Activated naive CD8-positive, alpha-beta T cell treated with anti-CD3 and anti-CD28 coated beads for 36 hours (primary cell): ENCODE measurements around the gene KCNK13. TPM values are rescaled to one million over a fixed set of nuclear protein-coding genes. Genes with fewer than 3 reads are reported as not detected.

Experiments
- DNase-seq: peaks from one replicate; pipeline ENCODE4 v3.0.0; 2021
- H3K27ac Mint-ChIP-seq: one replicate; pipeline ENCODE4 v1.8.0; 2022; ENCODE audit warnings: mild to moderate bottlenecking, moderate library complexity, mixed read lengths
- H3K27me3 Mint-ChIP-seq: one replicate; pipeline ENCODE4 v1.8.0; 2022; ENCODE audit warnings: mild to moderate bottlenecking, mixed read lengths
- H3K36me3 Mint-ChIP-seq: one replicate; pipeline ENCODE4 v1.8.0; 2021; ENCODE audit warnings: mild to moderate bottlenecking, mixed read lengths
- H3K4me1 Mint-ChIP-seq: one replicate; pipeline ENCODE4 v1.8.0; 2021; ENCODE audit warnings: mixed read lengths
- H3K4me3 Mint-ChIP-seq: one replicate; pipeline ENCODE4 v1.8.0; 2022; ENCODE audit warnings: mild to moderate bottlenecking, moderate library complexity, mixed read lengths
- H3K9me3 Mint-ChIP-seq: one replicate; pipeline ENCODE4 v1.8.0; 2022; ENCODE audit warnings: mixed read lengths
- total RNA-seq, 2 experiments: library from RNA; stranded (reverse); gene quantifications; one replicate each; pipeline ENCODE4 v1.2.3, GENCODE V29; 2021

KCNK13 gene
- total RNA-seq, 2 experiments from 2014 or later: not detected

DNA sequence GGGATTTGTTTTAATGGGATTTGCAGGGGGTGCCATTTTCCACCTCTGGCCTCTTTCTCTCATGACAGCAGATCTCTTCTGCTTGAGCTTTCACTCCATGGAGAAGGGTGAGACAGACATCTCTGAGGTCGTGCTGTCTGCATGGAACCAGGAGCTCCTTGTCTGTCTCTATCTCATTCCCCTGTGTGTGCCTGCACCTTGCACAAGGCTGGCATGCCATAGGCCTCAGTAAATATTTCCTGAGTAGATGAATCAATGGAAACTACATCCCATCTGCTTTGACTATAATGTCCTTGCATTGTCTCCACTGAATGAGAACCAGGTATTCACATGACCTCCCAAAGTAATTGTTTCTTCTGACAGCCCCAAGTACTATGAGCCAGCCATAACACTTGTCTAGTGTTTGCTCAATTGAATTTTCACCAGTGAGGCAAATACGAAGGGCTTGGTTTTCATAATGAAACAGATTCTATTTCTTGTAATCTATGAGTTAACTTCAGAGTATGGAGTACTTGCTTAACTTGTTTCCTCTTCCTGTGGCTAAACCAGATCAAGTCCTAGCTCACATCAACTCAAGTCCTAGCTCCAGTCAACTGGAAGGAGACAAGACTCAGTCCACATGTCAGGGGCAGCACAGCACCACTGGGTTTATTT is 32.3 kb downstream of the KCNK13 start:
- Mint-ChIP-seq H3K4me1 (peaks cover 4% of the 10 kb centered on the region), H3K36me3 (no peaks in the 10 kb centered on the region), H3K4me3 (no peak overlapping the region), H3K27ac (no peak overlapping the region), H3K9me3 (peaks cover 2% of the 10 kb centered on the region), H3K27me3 (peaks cover 30% of the 10 kb centered on the region)
- DNase-seq: no peak

DNA sequence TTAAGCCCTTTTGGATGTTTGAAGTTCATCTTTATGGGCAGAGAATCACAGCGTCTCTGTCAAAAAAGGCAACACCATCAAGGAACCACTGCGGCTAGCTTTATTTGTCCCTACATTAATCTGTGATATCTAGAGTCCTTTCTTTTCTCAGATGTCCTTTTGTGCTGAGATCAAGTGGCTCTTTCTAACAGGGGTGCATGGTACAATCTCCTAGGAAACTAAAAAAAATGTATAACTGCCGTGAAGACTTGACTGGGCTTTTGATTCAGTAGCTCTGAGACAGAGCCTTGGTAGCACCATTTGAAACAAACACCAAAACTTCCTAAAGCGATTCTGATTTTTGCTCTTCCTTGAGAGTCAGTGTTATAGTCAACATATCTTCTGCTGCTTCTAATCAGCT is 33.3 kb downstream of the KCNK13 start:
- H3K4me1 Mint-ChIP-seq: peaks cover 4% of the 10 kb centered on the region
- H3K36me3 Mint-ChIP-seq: no peaks in the 10 kb centered on the region
- no peak overlapping the region for H3K4me3 Mint-ChIP-seq
- DNase-seq: no peak
- peaks cover 2% of the 10 kb centered on the region for H3K9me3 Mint-ChIP-seq
- H3K27ac Mint-ChIP-seq: no peak overlapping the region
- peaks cover 28% of the 10 kb centered on the region for H3K27me3 Mint-ChIP-seq

DNA sequence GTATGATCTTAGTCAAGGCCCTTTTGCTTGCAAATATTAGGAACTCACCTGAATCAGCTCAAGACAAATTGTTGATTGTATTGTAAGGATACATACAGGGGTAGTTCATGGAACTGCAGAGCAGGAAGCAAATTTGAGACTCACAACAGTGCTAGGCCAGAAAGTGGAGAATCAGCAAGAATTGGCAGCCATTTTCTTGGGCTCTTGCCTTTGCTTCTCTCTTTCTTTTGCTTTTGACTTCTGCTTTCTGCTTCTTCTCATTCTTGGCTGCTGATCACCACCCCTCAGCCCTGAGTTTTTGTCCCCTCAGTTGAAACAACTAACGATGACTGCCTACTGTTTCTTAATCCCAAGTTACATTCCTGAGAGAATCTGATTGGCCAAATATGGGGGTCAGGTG is 34.8 kb downstream of the KCNK13 start:
- no peaks in the 10 kb centered on the region for H3K36me3 Mint-ChIP-seq
- no peak for DNase-seq
- H3K27ac Mint-ChIP-seq: no peak overlapping the region
- H3K4me1 Mint-ChIP-seq: peaks cover 4% of the 10 kb centered on the region
- no peak overlapping the region for H3K4me3 Mint-ChIP-seq
- no peaks in the 10 kb centered on the region for H3K9me3 Mint-ChIP-seq
- H3K27me3 Mint-ChIP-seq: peaks cover 23% of the 10 kb centered on the region

DNA sequence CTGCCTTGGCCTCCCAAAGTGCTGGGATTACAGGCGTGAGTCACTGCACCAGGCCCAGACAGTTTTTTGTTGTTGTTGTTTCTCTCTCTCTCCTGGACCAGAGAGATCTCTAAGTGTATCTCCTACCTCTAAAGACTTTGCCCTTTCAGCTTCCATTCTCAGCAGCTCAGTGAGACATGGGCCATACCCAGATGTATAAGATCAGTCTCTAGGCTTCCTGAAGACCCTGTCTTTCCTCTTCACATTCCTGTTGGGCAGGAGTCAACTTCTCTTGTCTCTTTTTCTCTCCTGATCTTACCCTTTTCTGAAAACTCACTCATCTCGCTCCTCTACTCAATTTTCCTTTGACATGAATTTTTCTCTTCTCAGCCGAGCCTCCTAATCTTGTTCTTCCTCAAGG is 42.0 kb downstream of the KCNK13 start:
- H3K4me3 Mint-ChIP-seq: no peak overlapping the region

DNA sequence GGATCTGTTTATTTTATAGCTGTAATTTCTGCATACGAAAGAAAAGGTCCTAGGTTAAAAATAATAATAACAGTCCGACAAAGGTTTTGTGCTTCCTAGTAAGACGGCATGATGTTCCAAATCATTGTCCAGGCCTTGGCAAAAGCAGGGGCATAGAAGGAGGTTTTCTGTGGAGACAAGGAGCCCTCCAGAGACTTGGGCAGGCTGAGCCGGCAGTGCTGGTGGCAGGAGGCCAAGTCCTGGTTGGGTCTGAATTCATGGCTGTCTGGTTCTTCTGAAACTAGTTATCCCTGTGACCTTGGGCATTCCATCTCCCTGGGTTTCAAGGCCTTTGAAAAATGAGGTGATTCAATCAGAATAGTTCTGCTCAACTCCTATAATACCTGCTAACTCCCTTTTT is 44.0 kb downstream of the KCNK13 start:
- no peaks in the 10 kb centered on the region for H3K9me3 Mint-ChIP-seq
- no peak overlapping the region for H3K27ac Mint-ChIP-seq
- no peak overlapping the region for H3K4me3 Mint-ChIP-seq
- H3K4me1 Mint-ChIP-seq: no peaks in the 10 kb centered on the region
- no peak for DNase-seq
- H3K27me3 Mint-ChIP-seq: peaks cover 12% of the 10 kb centered on the region
- H3K36me3 Mint-ChIP-seq: no peaks in the 10 kb centered on the region

More for the DNA sequence above, 42.0 kb downstream of the KCNK13 start:
- DNase-seq: no peak
- no peaks in the 10 kb centered on the region for H3K9me3 Mint-ChIP-seq
- no peaks in the 10 kb centered on the region for H3K36me3 Mint-ChIP-seq
- no peak overlapping the region for H3K27ac Mint-ChIP-seq
- H3K4me1 Mint-ChIP-seq: no peaks in the 10 kb centered on the region
- H3K27me3 Mint-ChIP-seq: peaks cover 4% of the 10 kb centered on the region

DNA sequence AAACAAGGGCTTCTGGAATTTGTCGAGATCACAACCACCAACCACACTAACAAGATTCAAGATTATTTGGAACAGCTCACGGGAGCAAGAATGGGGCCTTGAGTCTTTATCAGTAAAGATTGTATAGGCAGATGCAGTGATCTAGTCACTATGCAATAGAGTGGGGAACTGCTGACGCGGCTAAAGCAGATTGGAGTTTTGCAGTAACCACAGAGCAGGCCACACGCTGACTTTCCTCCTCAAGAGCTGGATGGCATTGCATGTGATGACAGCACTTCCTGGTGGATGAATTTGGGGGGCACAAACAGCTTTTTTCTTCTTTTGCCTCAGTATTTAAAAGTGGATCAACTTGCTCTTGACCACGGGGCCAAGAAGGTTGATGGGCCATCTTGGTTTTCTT is 46.0 kb downstream of the KCNK13 start:
- H3K4me3 Mint-ChIP-seq: no peak overlapping the region
- H3K36me3 Mint-ChIP-seq: no peaks in the 10 kb centered on the region
- no peaks in the 10 kb centered on the region for H3K4me1 Mint-ChIP-seq
- H3K27ac Mint-ChIP-seq: no peak overlapping the region
- H3K27me3 Mint-ChIP-seq: peaks cover 26% of the 10 kb centered on the region
- DNase-seq: no peak
- H3K9me3 Mint-ChIP-seq: no peaks in the 10 kb centered on the region

DNA sequence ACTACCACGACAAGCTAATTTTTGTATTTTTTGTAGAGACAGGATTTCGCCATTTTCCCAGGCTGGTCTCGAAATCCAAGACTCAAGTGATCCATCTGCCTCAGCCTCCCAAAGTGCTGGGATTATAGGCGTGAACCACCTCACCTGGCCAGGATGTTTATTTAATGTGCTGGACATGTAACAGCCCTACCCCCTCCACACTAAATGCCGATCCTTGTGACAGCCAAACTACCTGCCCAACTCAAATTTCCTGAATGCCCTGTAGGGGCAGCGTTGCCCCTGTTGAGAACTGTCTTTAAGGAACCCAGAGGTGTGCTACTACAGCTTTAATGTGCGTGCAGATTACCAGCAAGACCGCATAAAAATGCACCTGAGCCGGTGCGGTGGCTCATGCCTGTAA is 48.1 kb downstream of the KCNK13 start:
- Mint-ChIP-seq H3K27ac (no peak overlapping the region), H3K4me1 (no peaks in the 10 kb centered on the region), H3K4me3 (no peak overlapping the region), H3K9me3 (no peaks in the 10 kb centered on the region), H3K27me3 (peaks cover 36% of the 10 kb centered on the region), H3K36me3 (no peaks in the 10 kb centered on the region)
- DNase-seq: no peak

DNA sequence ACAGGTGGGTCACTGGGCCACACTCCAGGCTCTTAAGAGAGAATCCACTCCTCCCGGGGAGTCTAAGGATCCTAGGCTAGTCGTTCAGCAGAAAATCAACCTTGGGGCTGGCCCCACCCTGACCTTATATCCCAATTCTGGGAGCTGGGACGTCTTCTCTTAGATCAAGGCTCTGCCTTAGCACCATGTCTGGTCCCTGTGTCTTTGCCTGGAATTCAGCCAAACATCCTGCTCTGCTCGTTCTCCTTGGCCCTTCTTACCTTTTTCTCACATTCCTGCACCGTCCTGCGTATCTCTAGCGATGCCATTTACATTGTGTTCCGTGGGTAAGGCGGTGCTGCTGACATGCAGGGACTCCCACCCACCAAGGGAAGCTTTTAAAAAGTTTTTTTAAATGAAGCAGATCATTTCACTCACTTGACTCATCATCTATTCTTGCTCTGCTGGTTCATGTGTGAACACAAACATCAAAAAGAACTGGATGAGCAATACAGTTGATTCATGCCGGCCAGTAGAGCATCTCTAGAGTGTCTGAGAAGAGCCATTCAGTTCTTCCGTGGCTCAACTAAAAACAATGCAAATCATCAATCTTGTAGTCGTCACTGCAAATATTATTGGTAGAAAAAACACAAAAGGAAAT is 50.2 kb downstream of the KCNK13 start:
- Mint-ChIP-seq H3K4me3 (no peak overlapping the region), H3K9me3 (no peaks in the 10 kb centered on the region), H3K36me3 (no peaks in the 10 kb centered on the region), H3K27ac (no peak overlapping the region), H3K4me1 (no peaks in the 10 kb centered on the region), H3K27me3 (peaks cover 33% of the 10 kb centered on the region)
- DNase-seq: no peak

DNA sequence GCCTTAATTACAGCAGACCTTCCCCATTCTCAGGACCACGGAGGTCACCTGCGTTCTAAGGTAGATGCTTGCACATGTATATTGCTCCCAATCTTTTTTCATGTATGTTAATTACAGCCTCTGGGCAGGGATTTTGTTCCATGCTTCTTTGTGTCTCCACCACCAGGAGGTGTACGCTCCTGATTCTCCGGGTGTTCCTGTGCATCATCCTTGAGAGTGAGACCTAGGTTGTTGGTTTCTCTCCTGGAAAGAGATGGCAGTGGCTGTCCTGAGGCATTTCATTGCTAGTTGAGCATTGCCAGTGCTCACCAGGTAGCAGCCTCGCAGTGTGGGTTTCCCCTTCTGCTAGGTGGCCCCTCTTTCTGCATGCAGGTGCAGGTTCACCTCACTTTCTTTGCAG is 52.8 kb downstream of the KCNK13 start:
- no peak for DNase-seq
- no peak overlapping the region for H3K27ac Mint-ChIP-seq
- no peaks in the 10 kb centered on the region for H3K36me3 Mint-ChIP-seq
- no peaks in the 10 kb centered on the region for H3K4me1 Mint-ChIP-seq
- peaks cover 33% of the 10 kb centered on the region for H3K27me3 Mint-ChIP-seq
- no peaks in the 10 kb centered on the region for H3K9me3 Mint-ChIP-seq
- no peak overlapping the region for H3K4me3 Mint-ChIP-seq

DNA sequence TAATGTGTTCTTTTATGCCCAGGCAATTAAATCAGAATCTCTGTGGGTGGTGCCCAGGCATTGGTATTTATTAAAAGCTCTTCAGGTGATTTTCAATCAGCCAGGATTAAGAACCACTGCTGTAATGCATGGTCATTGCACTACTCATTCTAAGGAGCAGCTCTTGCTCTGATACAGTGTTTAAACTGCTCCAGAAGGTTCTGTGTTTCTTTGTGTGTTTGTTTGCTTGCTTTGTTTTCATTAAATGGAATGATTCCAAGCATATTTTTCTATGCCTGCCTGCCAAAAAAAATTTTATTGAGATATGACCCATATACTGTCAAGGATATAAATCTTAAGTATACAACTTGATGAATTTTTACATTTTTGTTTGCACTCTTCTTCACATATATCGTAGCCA is 54.0 kb downstream of the KCNK13 start:
- Mint-ChIP-seq H3K4me1 (no peaks in the 10 kb centered on the region), H3K9me3 (peaks cover 2% of the 10 kb centered on the region), H3K36me3 (no peaks in the 10 kb centered on the region), H3K27me3 (peaks cover 24% of the 10 kb centered on the region), H3K27ac (no peak overlapping the region), H3K4me3 (no peak overlapping the region)
- no peak for DNase-seq

DNA sequence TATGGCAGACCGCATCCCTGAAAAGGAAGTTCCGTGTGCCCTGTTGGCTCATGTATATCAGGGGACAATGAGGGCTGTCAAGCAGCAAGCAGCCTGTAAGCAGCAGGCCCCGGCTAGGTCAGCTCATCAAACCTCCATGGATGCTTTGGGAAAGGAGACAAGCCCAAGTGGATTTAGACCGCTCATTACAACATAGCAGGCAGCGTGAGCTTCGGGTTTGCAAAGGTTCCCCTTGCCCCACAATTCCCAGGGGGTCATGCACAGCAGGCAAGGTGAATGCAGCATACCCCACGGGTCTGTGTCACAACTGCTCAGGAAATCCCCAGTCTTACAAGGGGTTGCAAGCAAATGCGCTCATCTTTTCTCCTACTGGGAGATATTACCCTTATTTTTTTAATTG is 54.6 kb downstream of the KCNK13 start:
- H3K4me3 Mint-ChIP-seq: no peak overlapping the region
- no peak for DNase-seq
- no peak overlapping the region for H3K27ac Mint-ChIP-seq
- H3K4me1 Mint-ChIP-seq: no peaks in the 10 kb centered on the region
- peaks cover 2% of the 10 kb centered on the region for H3K9me3 Mint-ChIP-seq
- peaks cover 21% of the 10 kb centered on the region for H3K27me3 Mint-ChIP-seq
- H3K36me3 Mint-ChIP-seq: no peaks in the 10 kb centered on the region

DNA sequence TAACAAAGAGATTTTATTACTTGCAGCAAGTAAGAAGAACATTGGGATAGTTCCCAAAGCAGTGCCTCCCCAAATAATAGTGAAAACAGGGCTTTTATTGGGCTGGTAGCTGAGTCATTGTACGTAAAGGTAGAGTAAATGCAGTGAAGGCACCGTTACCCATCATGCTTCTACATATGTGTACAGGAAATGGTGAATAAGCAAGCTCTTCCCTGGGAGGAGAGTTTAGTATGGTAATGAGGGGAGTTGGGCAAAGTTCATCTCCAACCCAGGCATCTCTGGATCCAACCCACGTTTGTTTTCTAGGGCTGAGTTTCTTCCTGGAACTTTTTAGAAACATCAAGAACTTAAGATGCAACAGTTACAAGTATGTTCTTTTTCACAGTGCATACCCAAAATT is 56.2 kb downstream of the KCNK13 start:
- Mint-ChIP-seq H3K27me3 (peaks cover 10% of the 10 kb centered on the region), H3K9me3 (peaks cover 2% of the 10 kb centered on the region), H3K27ac (no peak overlapping the region), H3K4me1 (no peaks in the 10 kb centered on the region), H3K4me3 (no peak overlapping the region), H3K36me3 (no peaks in the 10 kb centered on the region)
- DNase-seq: no peak

DNA sequence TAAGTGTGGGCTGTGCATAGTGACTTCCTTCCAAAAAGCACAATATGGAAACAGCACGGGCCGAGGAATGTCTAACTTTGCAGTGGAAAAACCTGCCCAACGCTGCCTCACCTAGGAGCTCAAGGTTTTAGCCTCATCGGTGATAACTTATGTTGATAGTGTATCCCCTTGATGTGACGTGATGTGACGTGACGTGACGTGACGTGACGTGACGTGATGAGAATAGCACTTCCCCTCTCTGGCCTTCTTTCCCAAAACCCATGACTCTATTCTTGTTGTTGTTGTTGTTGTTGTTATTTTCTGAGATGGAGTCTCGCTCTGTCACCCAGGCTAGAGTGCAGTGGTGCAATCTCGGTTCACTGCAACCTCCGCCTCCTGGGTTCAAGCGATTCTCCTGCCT is 64.5 kb downstream of the KCNK13 start:
- H3K27ac Mint-ChIP-seq: no peak overlapping the region
- H3K9me3 Mint-ChIP-seq: no peaks in the 10 kb centered on the region
- no peak for DNase-seq
- H3K27me3 Mint-ChIP-seq: peaks cover 14% of the 10 kb centered on the region
- H3K4me3 Mint-ChIP-seq: no peak overlapping the region
- no peaks in the 10 kb centered on the region for H3K4me1 Mint-ChIP-seq
- H3K36me3 Mint-ChIP-seq: no peaks in the 10 kb centered on the region

DNA sequence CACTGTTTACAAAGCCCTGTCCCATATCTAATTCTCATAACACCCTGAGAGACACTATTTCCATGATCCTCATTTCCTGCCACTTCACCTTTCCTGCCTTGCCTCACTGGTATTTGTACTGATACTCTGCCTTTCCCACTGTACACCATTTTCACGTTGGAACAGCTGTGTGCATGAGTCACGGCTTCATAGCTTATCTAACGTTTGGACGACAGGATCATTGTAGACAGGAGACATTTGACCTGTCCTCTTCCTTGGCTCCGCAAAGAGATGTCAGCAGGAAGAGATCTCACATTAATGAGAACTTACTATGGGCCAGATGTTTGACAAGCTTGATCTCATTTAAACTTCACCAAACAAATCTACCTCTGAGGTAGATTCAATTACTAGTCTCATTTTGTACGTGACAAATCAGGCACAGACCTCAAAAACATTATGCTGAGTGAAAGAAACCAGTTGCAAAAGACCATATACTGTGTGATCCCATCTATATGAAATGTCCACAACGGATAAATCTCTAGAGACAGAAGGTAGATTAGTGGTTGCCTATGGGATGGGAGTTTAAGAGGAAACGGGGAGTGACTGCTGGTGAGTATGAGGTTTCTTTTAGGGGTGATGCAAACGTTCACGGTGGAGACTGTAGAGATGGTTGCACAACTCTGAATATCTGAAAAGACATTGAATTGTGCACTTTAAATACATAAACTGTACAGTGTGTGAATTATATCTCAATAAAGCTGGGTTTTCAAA is 71.2 kb downstream of the KCNK13 start:
- DNase-seq: no peak

DNA sequence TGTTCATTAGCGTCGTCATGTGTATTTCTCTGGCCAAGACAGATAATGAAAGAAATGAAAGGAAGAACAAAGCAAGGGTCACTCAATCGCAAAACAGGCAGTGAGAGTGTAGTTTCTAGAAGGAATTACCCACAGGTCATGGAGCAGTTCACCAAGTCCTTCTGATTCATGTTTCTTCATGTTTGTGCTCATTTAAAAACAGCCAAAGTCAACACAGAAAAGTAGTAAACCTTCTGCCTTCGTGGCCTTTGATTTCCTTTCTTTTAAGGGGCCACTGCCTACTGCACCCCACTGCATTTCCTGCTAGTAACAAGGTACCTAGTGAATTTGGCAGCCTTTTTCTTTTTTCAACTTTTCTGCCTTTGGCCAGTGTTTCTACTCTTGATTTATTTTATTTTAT is 75.1 kb downstream of the KCNK13 start:
- H3K4me1 Mint-ChIP-seq: no peaks in the 10 kb centered on the region
- no peaks in the 10 kb centered on the region for H3K36me3 Mint-ChIP-seq
- H3K27me3 Mint-ChIP-seq: peaks cover 6% of the 10 kb centered on the region
- no peak overlapping the region for H3K4me3 Mint-ChIP-seq
- H3K27ac Mint-ChIP-seq: no peak overlapping the region
- no peak for DNase-seq
- no peaks in the 10 kb centered on the region for H3K9me3 Mint-ChIP-seq

More for the DNA sequence above, 71.2 kb downstream of the KCNK13 start:
- H3K36me3 Mint-ChIP-seq: no peaks in the 10 kb centered on the region
- H3K4me3 Mint-ChIP-seq: no peak overlapping the region
- H3K27ac Mint-ChIP-seq: no peak overlapping the region
- H3K4me1 Mint-ChIP-seq: no peaks in the 10 kb centered on the region
- H3K9me3 Mint-ChIP-seq: no peaks in the 10 kb centered on the region
- peaks cover 6% of the 10 kb centered on the region for H3K27me3 Mint-ChIP-seq

DNA sequence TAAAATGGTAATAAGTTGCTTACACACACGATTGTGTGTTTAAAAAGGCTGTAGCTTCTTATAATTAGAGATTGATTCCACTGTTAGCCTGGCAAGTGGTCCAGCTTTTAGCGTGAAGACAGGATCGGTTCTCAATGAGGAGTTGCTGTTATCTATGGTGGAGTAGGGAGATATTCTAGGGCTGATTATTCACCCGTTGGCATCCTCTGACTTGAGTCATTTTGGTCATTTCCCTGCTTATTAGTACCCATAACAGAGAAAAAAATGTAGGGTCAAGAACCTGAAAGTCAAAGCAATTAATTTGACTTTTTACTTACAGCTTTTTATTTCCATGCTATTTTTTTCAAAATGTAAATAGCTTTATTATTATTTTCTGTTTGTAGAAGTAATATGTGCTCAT is 76.0 kb downstream of the KCNK13 start:
- Mint-ChIP-seq H3K27ac (no peak overlapping the region), H3K4me1 (no peaks in the 10 kb centered on the region), H3K4me3 (no peak overlapping the region), H3K36me3 (no peaks in the 10 kb centered on the region), H3K9me3 (no peaks in the 10 kb centered on the region), H3K27me3 (peaks cover 6% of the 10 kb centered on the region)
- no peak for DNase-seq
